ENCODE data around the gene VOPP1.
"Not testable (repeated sequence)": the region's sequence is repeated elsewhere in the genome, so short reads cannot be mapped to it uniquely, and the experiment has no call there.

Gene VOPP1

DNA sequence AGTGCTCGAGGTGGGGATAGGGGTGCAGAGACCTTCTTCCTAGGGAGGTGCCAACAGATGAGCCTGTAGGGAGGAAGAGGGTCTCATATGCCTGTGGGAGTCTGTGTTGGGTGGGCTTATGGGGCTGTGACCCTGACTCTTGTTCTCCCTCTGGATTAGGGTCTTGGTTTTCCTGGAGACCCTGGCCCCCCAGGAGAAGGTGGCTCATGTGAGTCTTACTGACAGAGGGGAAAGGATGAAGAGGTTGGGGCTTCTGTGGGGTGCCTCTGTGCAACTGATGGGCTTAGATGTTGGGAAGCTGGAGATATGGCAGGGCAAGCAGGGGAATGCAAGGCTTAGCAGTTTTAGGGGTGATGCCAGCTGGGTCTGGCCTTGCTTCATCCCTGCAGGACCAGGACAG lies 20.2 kb upstream of the VOPP1 start:
- DNase-seq (ENCODE audit: low read depth in 1 of 2, low spot score in 1 of 2), result no peak
- TF ChIP-seq JUND (IDR thresholded peaks at IDR 0.05; ENCODE audit: low read depth), result no peak
- in situ Hi-C loops (cut with HindIII; ENCODE audit: low pct_unique_long_range_greater_than_20kb, low sequenced_read_pairs), result no loop called here

DNA sequence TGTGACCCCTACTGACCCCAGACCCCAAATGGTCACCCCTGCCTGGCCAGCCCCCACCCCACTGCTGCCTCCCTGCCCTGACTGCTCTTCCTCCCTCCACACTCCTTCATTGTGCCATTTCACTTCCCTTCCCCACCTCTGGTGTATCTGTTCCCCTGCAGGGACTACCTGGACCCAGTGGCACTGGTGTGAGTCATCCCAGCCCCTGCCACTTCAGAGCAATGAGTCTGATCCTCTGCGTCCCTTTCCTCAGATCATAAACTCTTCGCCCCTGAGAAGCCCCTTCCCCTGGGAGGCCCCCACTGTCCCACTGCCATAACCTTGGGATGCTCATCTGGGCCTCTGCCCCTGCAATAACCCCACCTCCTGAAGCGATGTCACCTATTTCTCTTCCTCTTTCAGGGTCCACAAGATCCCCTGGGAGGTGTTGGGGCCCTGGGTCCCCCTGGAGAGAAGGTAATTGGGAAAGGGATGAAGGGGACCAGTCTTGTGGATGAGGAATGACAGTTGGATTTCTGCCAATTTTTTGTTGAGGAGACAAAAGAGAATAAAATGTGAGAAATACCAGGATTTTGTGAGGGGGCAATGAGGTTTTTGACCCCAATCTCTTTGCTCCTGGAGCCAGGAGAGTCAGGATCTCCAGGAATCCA lies 19.1 kb upstream of the VOPP1 start:
- no peak for TF ChIP-seq JUND (IDR thresholded peaks at IDR 0.05; ENCODE audit: low read depth)
- no peak for DNase-seq (ENCODE audit: low read depth in 1 of 2, low spot score in 1 of 2)
- in situ Hi-C loops (cut with HindIII; ENCODE audit: low pct_unique_long_range_greater_than_20kb, low sequenced_read_pairs), result no loop called here

DNA sequence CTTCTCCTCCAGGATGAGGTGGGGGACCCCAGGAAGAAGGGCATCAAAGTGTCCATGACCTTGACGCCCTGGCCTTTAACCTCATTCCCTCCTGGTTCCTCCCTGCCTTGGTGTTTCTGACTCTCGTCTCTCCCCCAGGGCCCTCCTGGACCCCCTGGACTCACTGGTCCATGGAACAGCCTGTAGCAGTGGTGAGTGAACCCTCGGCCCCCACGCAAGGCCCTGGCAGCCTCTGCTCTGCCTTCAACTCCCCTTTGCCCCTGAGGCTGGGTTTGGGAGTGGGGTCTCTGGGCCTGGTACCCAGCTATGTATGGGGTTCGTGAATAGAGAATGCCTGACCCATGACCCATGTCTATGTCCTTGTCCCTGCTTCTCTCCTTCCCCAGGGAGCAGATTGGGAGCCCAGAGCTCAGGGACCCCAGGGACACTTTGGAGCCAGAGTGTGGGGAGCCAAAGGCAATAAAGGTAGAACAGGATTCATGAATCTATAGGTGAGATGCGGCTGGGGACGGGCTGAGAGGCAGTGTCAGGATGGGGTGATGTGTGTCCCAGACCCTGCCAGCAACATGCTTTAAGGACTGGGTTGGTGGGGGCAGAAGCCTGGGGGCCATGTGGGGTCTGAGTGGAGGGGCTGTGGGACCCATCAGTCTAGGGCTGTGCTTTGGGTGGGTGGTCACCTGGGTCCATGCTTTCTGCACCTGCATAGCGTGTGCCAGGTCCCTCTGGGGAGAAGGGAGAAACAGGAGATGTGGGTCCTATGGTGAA lies 18.4 kb upstream of the VOPP1 start:
- TF ChIP-seq JUND (IDR thresholded peaks at IDR 0.05; ENCODE audit: low read depth), result no peak
- in situ Hi-C loops (cut with HindIII; ENCODE audit: low pct_unique_long_range_greater_than_20kb, low sequenced_read_pairs), result no loop called here
- no peak for DNase-seq (ENCODE audit: low read depth in 1 of 2, low spot score in 1 of 2)

- no peak for TF ChIP-seq JUND (IDR thresholded peaks at IDR 0.05; ENCODE audit: low read depth)
- in situ Hi-C loops (cut with HindIII; ENCODE audit: low pct_unique_long_range_greater_than_20kb, low sequenced_read_pairs), result no loop called here
- no peak for DNase-seq (ENCODE audit: low read depth in 1 of 2, low spot score in 1 of 2)
These were observed 17.6 kb upstream of the VOPP1 start for GRCh38 chr7:55589905-55590304.

DNA sequence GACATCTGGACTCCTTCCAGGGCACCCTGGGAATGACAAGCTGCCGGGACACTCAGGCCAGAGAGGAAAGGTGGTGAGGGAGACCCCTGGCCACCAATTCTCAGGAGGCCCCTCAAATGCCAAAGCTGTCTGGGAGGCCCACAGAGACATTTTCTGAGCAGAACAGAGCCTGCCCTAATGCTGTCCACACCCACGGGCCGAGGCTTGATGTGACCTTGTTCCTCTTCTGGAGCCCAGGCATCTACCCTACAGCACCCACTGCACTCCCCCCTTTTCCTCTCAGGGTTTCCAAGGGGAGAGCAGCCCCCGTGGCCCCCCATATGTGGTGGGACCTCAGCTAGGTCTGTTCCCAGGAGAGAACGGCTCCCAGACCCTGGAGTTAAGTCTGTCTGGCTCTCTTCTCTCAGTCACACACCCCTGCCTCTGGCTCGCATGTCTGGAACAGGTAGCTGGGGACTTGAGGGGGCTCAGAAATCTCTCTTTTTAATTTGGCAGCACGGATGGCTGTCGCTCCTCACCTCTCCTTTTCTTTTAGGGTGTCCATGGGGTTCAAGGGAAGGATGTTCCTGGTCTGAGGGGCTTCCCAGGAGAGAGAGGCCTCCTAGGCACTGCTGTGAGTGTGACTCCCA lies 16.8 kb upstream of the VOPP1 start:
- DNase-seq (ENCODE audit: low read depth in 1 of 2, low spot score in 1 of 2), result no peak
- in situ Hi-C loops (cut with HindIII; ENCODE audit: low pct_unique_long_range_greater_than_20kb, low sequenced_read_pairs), result no loop called here
- no peak for TF ChIP-seq JUND (IDR thresholded peaks at IDR 0.05; ENCODE audit: low read depth)

GRCh38 chr7:55588379-55588699 lies 16.0 kb upstream of the VOPP1 start:
- in situ Hi-C loops (cut with HindIII; ENCODE audit: low pct_unique_long_range_greater_than_20kb, low sequenced_read_pairs), result no loop called here
- no peak for TF ChIP-seq JUND (IDR thresholded peaks at IDR 0.05; ENCODE audit: low read depth)
- DNase-seq (ENCODE audit: low read depth in 1 of 2, low spot score in 1 of 2), result no peak

GRCh38 chr7:55587687-55588378 lies 15.5 kb upstream of the VOPP1 start:
- in situ Hi-C loops (cut with HindIII; ENCODE audit: low pct_unique_long_range_greater_than_20kb, low sequenced_read_pairs), result no loop called here
- no peak for TF ChIP-seq JUND (IDR thresholded peaks at IDR 0.05; ENCODE audit: low read depth)
- no peak for DNase-seq (ENCODE audit: low read depth in 1 of 2, low spot score in 1 of 2)

GRCh38 chr7:55582656-55583055 lies 10.4 kb upstream of the VOPP1 start:
- DNase-seq (ENCODE audit: low read depth in 1 of 2, low spot score in 1 of 2); in situ Hi-C loops (cut with HindIII; ENCODE audit: low pct_unique_long_range_greater_than_20kb, low sequenced_read_pairs): not testable (repeated sequence)

DNA sequence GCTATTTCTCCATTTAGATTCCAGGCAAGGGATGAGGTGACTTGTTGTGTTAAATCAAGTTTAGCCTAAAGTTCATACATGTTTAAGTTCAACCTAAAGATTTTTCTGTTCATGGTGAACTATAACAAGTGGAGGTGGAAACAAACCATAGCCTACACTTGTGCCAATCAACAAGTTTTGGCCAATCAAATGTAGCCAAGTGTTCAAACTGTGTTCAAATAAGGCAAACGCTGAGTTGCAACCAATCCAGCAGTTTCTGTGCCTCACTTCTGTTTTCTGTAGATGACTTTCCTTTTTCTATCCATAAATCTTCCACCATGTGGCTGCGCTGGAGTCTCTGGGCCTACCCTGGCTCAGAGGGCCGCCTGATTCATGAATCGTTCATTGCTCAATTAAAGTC lies 4.5 kb upstream of the VOPP1 start:
- no peak for DNase-seq (ENCODE audit: low read depth in 1 of 2, low spot score in 1 of 2)
- in situ Hi-C loops (cut with HindIII; ENCODE audit: low pct_unique_long_range_greater_than_20kb, low sequenced_read_pairs), result no loop called here
- TF ChIP-seq JUND (IDR thresholded peaks at IDR 0.05; ENCODE audit: low read depth), result no peak

GRCh38 chr7:55575733-55576132 lies 3.4 kb upstream of the VOPP1 start:
- TF ChIP-seq JUND (IDR thresholded peaks at IDR 0.05; ENCODE audit: low read depth), result no peak
- in situ Hi-C loops (cut with HindIII; ENCODE audit: low pct_unique_long_range_greater_than_20kb, low sequenced_read_pairs), result no loop called here
- no peak for DNase-seq (ENCODE audit: low read depth in 1 of 2, low spot score in 1 of 2)

GRCh38 chr7:55575098-55575497 lies 2.8 kb upstream of the VOPP1 start:
- no peak for DNase-seq (ENCODE audit: low read depth in 1 of 2, low spot score in 1 of 2)
- in situ Hi-C loops (cut with HindIII; ENCODE audit: low pct_unique_long_range_greater_than_20kb, low sequenced_read_pairs), result no loop called here

DNA sequence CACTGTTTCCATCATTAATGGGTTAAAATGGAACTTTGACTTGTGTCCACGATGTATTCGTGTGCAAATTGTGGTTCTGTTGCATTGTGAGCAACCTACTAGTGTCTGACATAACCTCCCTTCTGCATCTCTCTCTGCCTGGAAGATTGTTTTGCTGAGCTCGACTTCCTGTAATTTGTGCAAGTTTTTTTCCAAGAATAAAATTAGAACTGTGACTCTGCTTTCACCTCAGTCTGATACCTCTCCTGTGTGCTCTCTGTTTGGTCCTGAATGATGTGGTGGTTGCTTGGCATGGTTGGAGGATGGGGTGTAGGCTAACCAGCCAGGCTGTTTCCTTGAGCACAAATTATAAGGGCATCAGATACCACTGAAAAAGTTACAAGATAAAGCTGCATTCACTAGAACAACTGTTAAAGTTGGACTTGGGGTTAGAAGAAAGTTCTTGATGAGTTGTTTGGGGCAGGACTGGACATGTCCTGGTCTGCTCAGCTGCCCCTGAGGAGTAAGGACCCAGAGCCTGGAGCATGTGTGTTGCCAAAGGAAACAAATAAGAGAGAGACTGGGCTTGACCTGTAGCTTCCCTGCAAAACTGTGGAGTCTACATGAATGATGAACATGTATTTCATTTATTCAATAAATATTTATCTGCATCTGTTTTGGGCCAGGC lies 1.9 kb upstream of the VOPP1 start:
- in situ Hi-C loops (cut with HindIII; ENCODE audit: low pct_unique_long_range_greater_than_20kb, low sequenced_read_pairs), result no loop called here
- DNase-seq (ENCODE audit: low read depth in 1 of 2, low spot score in 1 of 2), result no peak
- TF ChIP-seq JUND (IDR thresholded peaks at IDR 0.05; ENCODE audit: low read depth), result no peak

More at GRCh38 chr7:55575098-55575497, 2.8 kb upstream of the VOPP1 start:
- no peak for TF ChIP-seq JUND (IDR thresholded peaks at IDR 0.05; ENCODE audit: low read depth)

All from T47D (cell line).